ENCODE results near the gene GIT2. TPM values are rescaled to one million over a fixed set of nuclear protein-coding genes. Genes with fewer than 3 reads are reported as not detected.
A peak's percentile ranks its signal among the peaks of the same experiment; 100 is the strongest.

The GIT2 gene, protein sequence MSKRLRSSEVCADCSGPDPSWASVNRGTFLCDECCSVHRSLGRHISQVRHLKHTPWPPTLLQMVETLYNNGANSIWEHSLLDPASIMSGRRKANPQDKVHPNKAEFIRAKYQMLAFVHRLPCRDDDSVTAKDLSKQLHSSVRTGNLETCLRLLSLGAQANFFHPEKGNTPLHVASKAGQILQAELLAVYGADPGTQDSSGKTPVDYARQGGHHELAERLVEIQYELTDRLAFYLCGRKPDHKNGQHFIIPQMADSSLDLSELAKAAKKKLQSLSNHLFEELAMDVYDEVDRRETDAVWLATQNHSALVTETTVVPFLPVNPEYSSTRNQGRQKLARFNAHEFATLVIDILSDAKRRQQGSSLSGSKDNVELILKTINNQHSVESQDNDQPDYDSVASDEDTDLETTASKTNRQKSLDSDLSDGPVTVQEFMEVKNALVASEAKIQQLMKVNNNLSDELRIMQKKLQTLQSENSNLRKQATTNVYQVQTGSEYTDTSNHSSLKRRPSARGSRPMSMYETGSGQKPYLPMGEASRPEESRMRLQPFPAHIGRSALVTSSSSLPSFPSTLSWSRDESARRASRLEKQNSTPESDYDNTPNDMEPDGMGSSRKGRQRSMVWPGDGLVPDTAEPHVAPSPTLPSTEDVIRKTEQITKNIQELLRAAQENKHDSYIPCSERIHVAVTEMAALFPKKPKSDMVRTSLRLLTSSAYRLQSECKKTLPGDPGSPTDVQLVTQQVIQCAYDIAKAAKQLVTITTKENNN
- total RNA-seq (ENCODE audit: low replicate concordance) = 23.6 and 50.8 TPM in 2 replicates

DNA sequence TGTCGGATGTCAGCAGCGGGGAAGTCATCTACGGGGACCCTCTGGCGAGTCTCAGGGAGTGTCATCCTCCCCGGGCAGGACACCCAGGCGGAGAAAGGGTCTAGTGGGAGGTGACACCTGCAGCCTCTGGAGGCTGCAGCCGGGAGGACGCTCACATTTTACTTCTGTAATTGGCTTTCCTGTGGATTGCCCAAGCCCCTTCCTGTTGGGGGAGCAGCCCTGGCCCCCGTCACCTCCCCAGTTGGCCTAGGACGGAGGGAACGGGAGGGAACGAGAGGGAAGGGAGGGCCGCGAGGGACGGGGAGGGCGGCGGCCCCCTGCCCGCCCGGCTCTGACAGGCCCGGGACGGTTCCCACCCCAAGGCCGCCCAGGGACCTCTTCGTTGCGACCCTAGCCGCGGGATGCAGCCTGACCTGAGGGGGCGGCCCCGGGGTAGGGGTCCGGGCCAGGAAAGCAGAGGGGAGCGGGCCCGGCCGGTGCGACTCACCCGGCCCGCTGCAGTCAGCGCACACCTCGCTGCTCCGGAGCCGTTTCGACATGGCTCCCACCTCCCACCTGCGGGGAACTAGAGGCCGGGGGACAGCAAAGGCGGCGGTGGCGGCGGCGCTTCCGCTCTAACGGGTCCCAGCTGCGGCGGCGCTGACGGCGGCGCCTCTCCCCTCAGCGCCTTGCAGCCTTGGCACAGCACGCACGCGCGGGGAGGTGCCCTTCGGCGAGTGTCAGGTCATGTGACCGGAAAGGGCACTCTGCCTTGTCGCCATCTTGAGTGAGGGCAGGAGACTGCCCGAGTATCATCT lies at the start of gene GIT2:
Gene GIT2 (minus strand): TSS at position 683 of the 797 bp plus-strand sequence. CDS start 144 bp downstream, at position 539.
- DNase-seq (ENCODE audit: low read depth) = peak; percentile 87
- H3K4me3 ChIP-seq (ENCODE audit: low read depth, low read length) = peak within 1 kb of the TSS; percentile 84
- TF ChIP-seq, protein P1, sequence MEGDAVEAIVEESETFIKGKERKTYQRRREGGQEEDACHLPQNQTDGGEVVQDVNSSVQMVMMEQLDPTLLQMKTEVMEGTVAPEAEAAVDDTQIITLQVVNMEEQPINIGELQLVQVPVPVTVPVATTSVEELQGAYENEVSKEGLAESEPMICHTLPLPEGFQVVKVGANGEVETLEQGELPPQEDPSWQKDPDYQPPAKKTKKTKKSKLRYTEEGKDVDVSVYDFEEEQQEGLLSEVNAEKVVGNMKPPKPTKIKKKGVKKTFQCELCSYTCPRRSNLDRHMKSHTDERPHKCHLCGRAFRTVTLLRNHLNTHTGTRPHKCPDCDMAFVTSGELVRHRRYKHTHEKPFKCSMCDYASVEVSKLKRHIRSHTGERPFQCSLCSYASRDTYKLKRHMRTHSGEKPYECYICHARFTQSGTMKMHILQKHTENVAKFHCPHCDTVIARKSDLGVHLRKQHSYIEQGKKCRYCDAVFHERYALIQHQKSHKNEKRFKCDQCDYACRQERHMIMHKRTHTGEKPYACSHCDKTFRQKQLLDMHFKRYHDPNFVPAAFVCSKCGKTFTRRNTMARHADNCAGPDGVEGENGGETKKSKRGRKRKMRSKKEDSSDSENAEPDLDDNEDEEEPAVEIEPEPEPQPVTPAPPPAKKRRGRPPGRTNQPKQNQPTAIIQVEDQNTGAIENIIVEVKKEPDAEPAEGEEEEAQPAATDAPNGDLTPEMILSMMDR (IDR thresholded peaks at IDR 0.05; ENCODE audit: insufficient read depth, low read length) = no peak

DNA sequence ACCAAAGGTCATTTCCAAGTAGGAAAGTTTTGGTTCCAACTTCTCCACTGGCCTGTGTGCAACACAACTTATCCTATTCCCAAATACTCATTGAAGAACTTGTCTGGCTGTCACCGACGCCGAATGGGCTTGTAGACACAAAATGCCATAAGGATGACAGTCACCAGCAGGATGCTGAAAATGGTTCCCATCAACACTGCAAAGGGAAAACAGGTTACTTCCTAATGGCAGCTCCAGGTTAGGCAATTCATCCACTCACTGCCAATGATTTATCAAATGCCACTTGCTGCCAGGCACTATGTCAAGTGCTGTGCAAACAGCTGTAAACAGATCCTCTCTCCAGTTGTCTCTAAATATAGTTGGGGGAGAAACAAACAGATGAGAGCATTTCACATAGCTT lies 46.1 kb upstream of the GIT2 start:
- DNase-seq (ENCODE audit: low read depth) = no peak
- H3K4me3 ChIP-seq (ENCODE audit: low read depth, low read length) = no peak overlapping the region
- TF ChIP-seq, protein P1 (IDR thresholded peaks at IDR 0.05; ENCODE audit: insufficient read depth, low read length) = no peak

DNA sequence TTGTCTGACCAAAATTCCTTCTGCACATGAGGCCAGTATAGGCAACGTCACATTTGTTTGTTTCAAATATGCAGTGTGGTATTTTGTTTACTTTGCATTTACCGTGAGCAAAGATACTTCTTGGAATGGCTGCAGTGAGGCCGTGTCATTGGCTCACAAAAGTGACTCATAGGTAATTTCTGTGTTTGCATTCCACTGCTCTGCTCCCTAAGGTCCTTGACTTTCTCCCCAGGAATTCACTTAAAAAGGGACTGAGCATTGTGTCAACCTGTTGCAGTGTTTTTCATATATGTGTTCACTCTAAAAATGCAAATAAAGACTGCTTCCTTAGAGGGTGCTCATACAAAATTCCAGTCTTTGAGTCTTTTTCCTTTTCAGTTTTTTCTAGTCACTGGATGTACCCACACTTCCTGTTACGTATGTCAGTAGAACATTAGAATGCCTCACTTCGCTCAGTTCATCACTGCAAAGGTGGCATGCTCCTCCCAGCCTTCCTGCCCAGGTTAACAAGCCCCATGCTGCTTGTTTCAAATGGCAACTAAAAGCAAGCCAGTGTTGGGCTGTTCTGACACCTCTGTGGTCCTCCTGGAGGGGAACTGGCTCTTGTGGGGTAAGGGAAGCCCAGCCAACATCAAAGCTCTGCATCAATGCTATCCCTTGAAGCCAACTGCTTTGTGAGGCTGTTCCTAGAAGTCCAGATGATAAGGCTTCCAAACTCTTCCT lies 43.1 kb upstream of the GIT2 start:
- no peak overlapping the region for H3K4me3 ChIP-seq (ENCODE audit: low read depth, low read length)
- peak; percentile 96 for DNase-seq (ENCODE audit: low read depth)
- TF ChIP-seq, protein P1 (IDR thresholded peaks at IDR 0.05; ENCODE audit: insufficient read depth, low read length) = no peak

DNA sequence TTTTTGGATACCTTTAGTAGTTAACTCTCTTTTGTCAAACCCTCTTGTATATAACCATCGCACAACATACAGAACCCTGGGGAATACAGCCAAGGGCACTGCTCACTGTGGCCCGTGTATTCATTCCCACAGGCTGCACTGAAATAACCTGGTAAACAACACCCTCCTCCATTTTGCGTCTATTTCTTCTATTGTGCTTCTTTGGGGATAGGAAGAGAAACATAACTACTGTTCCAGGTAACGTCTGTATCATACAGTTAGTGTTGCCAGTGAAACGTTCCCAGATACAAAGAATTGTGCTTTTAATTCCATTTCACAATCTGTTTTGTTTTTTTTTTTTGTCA lies 42.5 kb upstream of the GIT2 start:
- no peak overlapping the region for H3K4me3 ChIP-seq (ENCODE audit: low read depth, low read length)
- TF ChIP-seq, protein P1 (IDR thresholded peaks at IDR 0.05; ENCODE audit: insufficient read depth, low read length) = no peak
- no peak for DNase-seq (ENCODE audit: low read depth)

DNA sequence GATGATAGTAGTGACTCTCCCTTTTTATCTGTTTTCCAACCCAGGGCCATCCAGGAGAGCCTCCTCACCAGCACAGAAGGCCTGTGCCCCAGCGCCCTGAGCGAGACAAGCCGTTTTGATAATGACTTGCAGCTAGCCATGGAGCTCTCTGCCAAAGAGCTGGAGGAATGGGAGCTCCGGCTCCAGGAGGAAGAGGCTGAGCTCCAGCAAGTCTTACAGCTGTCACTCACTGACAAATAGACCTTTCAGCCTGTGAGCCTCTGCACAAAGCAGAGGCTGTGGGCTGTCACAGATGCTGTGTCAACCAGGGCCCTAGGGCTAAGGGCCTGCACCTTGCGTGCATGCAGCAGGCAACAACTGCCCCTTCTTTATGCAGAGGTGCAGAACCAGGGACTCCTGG lies 41.1 kb upstream of the GIT2 start:
- no peak overlapping the region for H3K4me3 ChIP-seq (ENCODE audit: low read depth, low read length)
- DNase-seq (ENCODE audit: low read depth) = no peak
- TF ChIP-seq, protein P1 (IDR thresholded peaks at IDR 0.05; ENCODE audit: insufficient read depth, low read length) = no peak

DNA sequence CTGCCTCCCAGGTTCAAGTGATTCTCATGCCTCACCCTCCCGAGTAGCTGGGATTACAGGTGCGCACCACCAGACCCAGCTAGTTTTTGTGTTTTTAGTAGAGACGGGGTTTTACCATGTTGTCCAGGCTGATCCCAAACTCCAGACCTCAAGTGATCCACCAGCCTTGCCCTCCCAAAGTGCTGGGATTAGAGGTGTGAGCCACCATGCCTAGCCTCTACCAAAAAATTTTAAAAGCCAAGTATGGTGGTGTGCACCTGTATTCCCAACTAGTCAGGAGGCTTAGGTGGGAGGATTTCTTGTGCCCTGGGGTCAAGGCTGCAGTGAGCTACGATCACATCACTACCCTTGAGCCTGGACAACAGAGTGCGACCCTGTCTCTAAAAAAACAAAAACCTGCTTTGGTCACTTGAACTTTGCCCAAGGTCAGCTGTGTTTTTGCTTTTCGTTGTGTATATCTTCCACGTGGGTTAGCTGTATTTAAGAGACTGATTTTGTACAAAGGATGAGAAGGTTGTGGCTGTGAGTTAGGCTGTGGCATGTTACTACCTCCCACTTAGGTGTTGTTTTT lies 39.5 kb upstream of the GIT2 start:
- no peak overlapping the region for H3K4me3 ChIP-seq (ENCODE audit: low read depth, low read length)
- TF ChIP-seq, protein P1 (IDR thresholded peaks at IDR 0.05; ENCODE audit: insufficient read depth, low read length) = no peak
- no peak for DNase-seq (ENCODE audit: low read depth)

All from fibroblast of the aortic adventitia (primary cell).